Panc1 (cell line): Measurements from ENCODE around the gene C4orf17.

Experiments
- TF ChIP-seq, protein P1 (sequence below), 2 experiments: IDR thresholded peaks; 2 replicates each; pipeline ENCODE4 v1.6.1; 2011 to 2012; ENCODE audit warnings: low read depth in 2 of 2, control low read depth in 1 of 2, low read length in 1 of 2, mild to moderate bottlenecking in 1 of 2, moderate library complexity in 1 of 2; ENCODE audit not compliant: insufficient read depth in 1 of 2
- TF ChIP-seq, protein P2 (sequence below): fragments of 450-650 bp; IDR thresholded peaks from 2 replicates; pipeline ENCODE4 v1.5.1; 2017; ENCODE audit warnings: mild to moderate bottlenecking

DNA sequence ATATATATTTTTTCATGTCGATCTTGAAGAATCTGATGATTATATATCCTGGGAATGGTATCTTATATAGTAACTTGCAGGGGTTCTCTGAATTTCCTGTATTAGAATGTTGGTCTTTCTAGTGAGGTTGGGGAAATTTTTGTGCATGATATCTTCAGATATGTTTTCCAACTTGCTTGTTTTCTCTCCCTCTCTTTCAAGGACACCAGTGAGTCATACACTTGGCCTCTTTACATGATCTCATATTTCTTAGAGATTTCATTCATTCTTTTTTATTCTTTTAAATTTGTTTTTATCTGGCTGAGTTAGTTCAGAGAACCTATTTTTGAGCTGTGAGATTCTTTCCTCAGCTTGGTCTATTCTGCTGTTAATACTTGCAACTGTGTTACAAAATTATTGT lies 27.2 kb upstream of the C4orf17 start:
- TF ChIP-seq, protein P1, sequence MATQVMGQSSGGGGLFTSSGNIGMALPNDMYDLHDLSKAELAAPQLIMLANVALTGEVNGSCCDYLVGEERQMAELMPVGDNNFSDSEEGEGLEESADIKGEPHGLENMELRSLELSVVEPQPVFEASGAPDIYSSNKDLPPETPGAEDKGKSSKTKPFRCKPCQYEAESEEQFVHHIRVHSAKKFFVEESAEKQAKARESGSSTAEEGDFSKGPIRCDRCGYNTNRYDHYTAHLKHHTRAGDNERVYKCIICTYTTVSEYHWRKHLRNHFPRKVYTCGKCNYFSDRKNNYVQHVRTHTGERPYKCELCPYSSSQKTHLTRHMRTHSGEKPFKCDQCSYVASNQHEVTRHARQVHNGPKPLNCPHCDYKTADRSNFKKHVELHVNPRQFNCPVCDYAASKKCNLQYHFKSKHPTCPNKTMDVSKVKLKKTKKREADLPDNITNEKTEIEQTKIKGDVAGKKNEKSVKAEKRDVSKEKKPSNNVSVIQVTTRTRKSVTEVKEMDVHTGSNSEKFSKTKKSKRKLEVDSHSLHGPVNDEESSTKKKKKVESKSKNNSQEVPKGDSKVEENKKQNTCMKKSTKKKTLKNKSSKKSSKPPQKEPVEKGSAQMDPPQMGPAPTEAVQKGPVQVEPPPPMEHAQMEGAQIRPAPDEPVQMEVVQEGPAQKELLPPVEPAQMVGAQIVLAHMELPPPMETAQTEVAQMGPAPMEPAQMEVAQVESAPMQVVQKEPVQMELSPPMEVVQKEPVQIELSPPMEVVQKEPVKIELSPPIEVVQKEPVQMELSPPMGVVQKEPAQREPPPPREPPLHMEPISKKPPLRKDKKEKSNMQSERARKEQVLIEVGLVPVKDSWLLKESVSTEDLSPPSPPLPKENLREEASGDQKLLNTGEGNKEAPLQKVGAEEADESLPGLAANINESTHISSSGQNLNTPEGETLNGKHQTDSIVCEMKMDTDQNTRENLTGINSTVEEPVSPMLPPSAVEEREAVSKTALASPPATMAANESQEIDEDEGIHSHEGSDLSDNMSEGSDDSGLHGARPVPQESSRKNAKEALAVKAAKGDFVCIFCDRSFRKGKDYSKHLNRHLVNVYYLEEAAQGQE (IDR thresholded peaks at IDR 0.05; ENCODE audit: insufficient read depth in 1 of 2, low read depth in 2 of 2, low read length in 1 of 2), result no peak
- TF ChIP-seq, protein P2, sequence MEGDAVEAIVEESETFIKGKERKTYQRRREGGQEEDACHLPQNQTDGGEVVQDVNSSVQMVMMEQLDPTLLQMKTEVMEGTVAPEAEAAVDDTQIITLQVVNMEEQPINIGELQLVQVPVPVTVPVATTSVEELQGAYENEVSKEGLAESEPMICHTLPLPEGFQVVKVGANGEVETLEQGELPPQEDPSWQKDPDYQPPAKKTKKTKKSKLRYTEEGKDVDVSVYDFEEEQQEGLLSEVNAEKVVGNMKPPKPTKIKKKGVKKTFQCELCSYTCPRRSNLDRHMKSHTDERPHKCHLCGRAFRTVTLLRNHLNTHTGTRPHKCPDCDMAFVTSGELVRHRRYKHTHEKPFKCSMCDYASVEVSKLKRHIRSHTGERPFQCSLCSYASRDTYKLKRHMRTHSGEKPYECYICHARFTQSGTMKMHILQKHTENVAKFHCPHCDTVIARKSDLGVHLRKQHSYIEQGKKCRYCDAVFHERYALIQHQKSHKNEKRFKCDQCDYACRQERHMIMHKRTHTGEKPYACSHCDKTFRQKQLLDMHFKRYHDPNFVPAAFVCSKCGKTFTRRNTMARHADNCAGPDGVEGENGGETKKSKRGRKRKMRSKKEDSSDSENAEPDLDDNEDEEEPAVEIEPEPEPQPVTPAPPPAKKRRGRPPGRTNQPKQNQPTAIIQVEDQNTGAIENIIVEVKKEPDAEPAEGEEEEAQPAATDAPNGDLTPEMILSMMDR, result no peak
